ENCODE measurements around the gene C19orf18.
A peak's percentile ranks its signal among the peaks of the same experiment; 100 is the strongest.
"Not testable (repeated sequence)": the region's sequence is repeated elsewhere in the genome, so short reads cannot be mapped to it uniquely, and the experiment has no call there.

Gene C19orf18

DNA sequence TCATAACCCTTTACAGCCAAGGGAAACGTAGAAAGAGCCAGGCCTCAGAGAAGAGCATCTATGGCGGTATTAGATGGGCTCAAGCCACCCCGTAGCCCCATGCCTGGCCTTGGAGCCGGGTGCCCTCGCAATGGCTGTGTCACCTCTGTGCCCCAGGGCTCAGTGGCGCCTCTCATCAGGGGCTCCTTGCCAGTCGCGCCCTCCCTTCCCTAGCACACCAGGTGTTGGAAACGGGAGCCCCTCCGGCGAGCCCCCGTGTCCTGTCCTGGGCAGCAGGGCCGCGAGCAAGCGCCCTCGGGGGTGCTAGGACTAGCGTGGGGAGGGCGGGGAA, 27.3 kb downstream of the C19orf18 start:
- no peaks in the 10 kb centered on the region for H3K4me1 ChIP-seq (ENCODE audit: control insufficient read depth, insufficient read depth, low read length)
- peak overlapping the region; percentile 76 for H3K9ac ChIP-seq (ENCODE audit: low read depth, low read length)
- H3K4me3 ChIP-seq (ENCODE audit: low read depth, low read length): peak overlapping the region; percentile 96
- H3K9me3 ChIP-seq (ENCODE audit: control insufficient read depth, insufficient read depth, low read length): no peaks in the 10 kb centered on the region
- no peaks in the 10 kb centered on the region for H3K27me3 ChIP-seq (ENCODE audit: control insufficient read depth, insufficient read depth, low read length)
- peaks cover 14% of the 10 kb centered on the region for H3K36me3 ChIP-seq (ENCODE audit: control insufficient read depth, insufficient read depth, low read length)

DNA sequence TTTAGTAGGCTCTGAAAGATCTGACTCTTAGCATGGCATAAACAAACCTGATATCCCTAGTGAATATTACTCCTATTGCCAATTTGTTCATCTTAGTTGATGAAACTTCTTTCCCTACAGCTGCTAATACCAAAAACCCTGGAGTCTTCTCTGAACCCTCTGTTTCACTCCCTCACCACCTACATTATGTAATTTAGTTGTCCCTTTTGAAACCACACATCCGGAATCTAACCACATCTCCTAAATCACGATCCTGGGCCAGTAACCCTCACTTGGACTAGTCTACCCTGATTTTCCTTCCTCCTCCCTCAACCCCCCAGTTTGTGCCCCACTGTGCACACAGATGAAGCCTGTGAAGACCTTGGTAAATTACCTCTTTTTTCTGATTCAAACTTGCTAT, 28.0 kb downstream of the C19orf18 start:
- Histone ChIP-seq H3K9me3 (ENCODE audit: control insufficient read depth, insufficient read depth, low read length) (no peaks in the 10 kb centered on the region), H3K4me3 (ENCODE audit: low read depth, low read length) (peak overlapping the region; percentile 96), H3K4me1 (ENCODE audit: control insufficient read depth, insufficient read depth, low read length) (no peaks in the 10 kb centered on the region), H3K36me3 (ENCODE audit: control insufficient read depth, insufficient read depth, low read length) (peaks cover 20% of the 10 kb centered on the region), H3K27me3 (ENCODE audit: control insufficient read depth, insufficient read depth, low read length) (no peaks in the 10 kb centered on the region), H3K9ac (ENCODE audit: low read depth, low read length) (peak overlapping the region; percentile 76)

DNA sequence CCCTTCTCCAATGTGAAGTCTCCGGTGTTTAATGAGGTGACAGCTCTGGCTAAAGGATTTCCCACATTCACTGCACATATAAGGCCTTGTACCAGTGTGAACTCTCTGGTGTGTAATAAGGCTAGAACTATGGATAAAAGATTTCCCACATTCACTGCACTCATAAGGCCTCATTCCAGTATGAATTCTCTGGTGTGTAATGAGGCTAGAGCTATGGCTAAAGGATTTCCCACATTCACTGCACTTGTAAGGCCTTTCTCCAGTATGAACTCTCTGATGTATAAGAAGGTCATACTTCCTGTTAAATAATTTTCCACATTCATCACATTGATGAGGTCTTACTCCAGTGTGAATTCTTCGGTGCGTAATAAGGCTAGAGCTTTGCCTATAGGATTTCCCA, 32.7 kb downstream of the C19orf18 start:
- H3K27me3 ChIP-seq (ENCODE audit: control insufficient read depth, insufficient read depth, low read length): no peaks in the 10 kb centered on the region
- H3K4me1 ChIP-seq (ENCODE audit: control insufficient read depth, insufficient read depth, low read length): no peaks in the 10 kb centered on the region
- no peak overlapping the region for H3K4me3 ChIP-seq (ENCODE audit: low read depth, low read length)
- no peak overlapping the region for H3K9ac ChIP-seq (ENCODE audit: low read depth, low read length)
- peaks cover 21% of the 10 kb centered on the region for H3K36me3 ChIP-seq (ENCODE audit: control insufficient read depth, insufficient read depth, low read length)
- H3K9me3 ChIP-seq (ENCODE audit: control insufficient read depth, insufficient read depth, low read length): no peaks in the 10 kb centered on the region

DNA sequence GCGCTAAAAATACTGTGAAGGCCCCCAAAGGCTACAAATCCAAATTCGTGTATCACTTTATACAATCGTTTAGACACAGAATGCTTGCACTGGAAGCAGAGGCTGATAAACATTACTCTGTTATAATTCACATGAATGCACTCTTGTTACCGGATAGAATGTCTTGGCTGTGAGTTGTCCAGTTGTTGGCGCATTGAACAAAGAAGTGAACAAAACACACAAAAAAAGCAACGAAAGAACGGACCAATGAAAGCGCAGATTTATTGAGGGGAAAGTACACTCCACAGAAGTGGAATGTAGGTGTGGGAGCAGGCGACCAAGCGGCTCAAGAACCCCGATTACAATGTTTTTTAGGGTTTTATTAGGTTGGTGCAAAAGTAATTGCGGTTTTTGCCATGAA, 38.6 kb downstream of the C19orf18 start:
- Histone ChIP-seq H3K4me3 (ENCODE audit: low read depth, low read length) (peak overlapping the region; percentile 89), H3K9me3 (ENCODE audit: control insufficient read depth, insufficient read depth, low read length) (no peaks in the 10 kb centered on the region), H3K27me3 (ENCODE audit: control insufficient read depth, insufficient read depth, low read length) (no peaks in the 10 kb centered on the region), H3K9ac (ENCODE audit: low read depth, low read length) (no peak overlapping the region), H3K36me3 (ENCODE audit: control insufficient read depth, insufficient read depth, low read length) (peaks cover 16% of the 10 kb centered on the region), H3K4me1 (ENCODE audit: control insufficient read depth, insufficient read depth, low read length) (peaks cover 2% of the 10 kb centered on the region)

DNA sequence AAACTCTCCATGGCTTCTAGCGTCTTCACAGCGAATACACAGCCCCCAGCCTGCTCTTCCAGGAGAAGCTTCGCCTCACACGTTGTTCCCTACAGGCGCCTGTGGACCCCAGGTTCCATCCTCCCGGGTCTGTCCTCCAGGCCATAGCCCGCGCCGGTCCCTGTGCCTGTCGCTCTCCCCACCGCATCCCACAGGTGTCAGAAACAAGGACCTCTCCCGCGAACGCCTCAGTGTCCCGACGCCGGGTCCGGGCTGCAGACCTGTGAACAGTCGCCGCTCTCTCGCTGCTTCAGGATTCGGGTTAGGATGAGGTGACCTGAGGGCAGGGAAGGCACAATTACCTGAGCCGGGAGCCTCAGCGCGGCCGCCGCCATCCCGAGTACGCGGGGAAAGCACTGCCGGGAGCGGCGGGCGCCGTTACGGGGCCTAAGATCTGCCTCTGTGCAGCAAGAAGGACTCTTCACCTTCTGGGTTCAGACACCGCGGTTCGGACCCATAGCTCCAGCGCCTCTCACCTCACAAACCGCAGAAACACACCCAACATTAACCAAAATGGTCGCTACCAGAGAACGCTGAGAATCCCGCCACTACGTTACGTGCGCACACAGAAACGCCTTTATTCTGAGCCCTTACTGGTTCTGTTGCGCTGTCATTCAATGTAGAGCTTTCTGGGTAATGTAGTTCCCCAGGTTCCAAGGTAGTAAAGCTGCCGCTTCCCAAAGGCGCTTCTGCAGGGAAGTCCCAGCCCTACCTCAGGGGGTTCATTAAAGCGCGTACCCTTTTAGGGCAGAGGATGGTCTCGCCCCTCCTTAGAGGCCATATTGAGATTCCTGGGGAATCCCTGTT, 39.3 kb downstream of the C19orf18 start, which contains the start of gene ZNF418:
Gene ZNF418 (minus strand): TSS at position 583 of the 846 bp plus-strand sequence. CDS start 1,580 bp downstream, outside the sequence.
- Histone ChIP-seq H3K4me3 (ENCODE audit: low read depth, low read length) (peak within 1 kb of the TSS; percentile 89), H3K9ac (ENCODE audit: low read depth, low read length) (peak within 1 kb of the TSS; percentile 96), H3K9me3 (ENCODE audit: control insufficient read depth, insufficient read depth, low read length) (no peaks in the 10 kb centered on the region), H3K27me3 (ENCODE audit: control insufficient read depth, insufficient read depth, low read length) (no peaks in the 10 kb centered on the region), H3K4me1 (ENCODE audit: control insufficient read depth, insufficient read depth, low read length) (peaks cover 2% of the 10 kb centered on the region), H3K36me3 (ENCODE audit: control insufficient read depth, insufficient read depth, low read length) (peaks cover 21% of the 10 kb centered on the region)

DNA sequence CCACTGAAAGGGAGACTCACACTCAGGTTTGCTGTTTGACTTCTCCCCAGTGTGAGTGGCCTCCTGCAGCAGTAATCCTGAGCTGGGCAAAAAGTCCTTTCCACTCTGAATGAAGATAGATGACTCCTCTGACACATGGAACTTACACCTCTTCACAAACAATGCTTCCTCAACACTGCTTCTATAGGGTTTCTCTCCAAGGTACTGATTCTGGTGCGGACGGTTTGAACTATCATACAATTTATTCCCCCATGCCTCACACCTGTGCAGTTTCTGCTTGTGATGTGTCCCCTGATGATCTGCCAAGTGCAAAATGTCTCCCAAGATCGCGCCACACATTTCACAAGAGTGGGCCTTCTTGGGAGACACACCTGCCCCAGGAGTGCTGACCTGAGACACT, 46.7 kb downstream of the C19orf18 start:
- H3K9me3 ChIP-seq (ENCODE audit: control insufficient read depth, insufficient read depth, low read length): peaks cover 21% of the 10 kb centered on the region
- H3K36me3 ChIP-seq (ENCODE audit: control insufficient read depth, insufficient read depth, low read length): peaks cover 57% of the 10 kb centered on the region

DNA sequence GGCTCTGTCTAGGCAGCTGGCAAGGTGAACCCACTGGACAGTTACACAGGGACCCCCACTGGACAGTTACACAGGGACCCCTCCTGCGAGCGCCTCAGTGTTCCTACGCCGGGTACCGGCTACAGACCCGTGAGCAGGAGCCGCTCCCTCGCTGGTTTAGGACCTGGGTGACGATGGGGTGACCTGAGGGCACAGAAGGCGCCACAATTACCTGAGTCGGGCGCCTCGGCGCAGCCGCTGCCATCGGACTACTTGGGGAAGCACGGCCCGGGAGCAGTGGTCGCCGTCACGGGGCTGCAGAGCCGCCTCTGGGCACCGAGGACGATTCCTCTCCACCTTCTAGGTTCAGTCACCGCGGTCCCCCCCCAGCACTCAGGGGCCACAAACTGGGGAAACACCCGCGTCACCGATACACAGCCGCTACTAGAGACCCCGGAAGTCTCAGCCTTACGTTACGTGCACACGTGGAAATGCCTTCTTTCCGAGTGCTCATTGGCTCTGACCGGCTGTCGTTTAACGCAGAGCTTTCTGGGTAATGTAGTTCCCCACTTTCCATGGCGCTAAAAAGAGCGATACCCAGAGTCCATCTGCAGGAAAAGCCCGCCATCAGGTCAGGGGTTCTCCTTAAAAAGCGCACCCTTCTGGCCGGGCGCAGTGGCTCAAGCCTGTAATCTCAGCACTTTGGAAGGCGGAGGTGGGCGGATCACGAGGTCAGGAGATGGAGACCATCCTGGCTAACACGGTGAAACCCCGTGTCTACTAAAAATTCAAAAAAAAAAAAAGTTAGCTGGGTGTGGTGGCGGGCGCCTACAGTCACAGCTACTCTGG, 58.0 kb downstream of the C19orf18 start, which contains the start of gene ZNF417:
Gene ZNF417 (minus strand): TSS at position 425 of the 828 bp plus-strand sequence. CDS start 181 bp downstream, at position 244.
- not testable (repeated sequence) for H3K36me3 ChIP-seq (ENCODE audit: control insufficient read depth, insufficient read depth, low read length); H3K27me3 ChIP-seq (ENCODE audit: control insufficient read depth, insufficient read depth, low read length); H3K4me1 ChIP-seq (ENCODE audit: control insufficient read depth, insufficient read depth, low read length); H3K9me3 ChIP-seq (ENCODE audit: control insufficient read depth, insufficient read depth, low read length)
- Histone ChIP-seq H3K9ac (ENCODE audit: low read depth, low read length) (peak within 1 kb of the TSS; percentile 91), H3K4me3 (ENCODE audit: low read depth, low read length) (peak within 1 kb of the TSS; percentile 80)

More for the DNA sequence above, 46.7 kb downstream of the C19orf18 start:
- H3K4me3 ChIP-seq (ENCODE audit: low read depth, low read length): no peak overlapping the region
- H3K4me1 ChIP-seq (ENCODE audit: control insufficient read depth, insufficient read depth, low read length): no peaks in the 10 kb centered on the region
- H3K27me3 ChIP-seq (ENCODE audit: control insufficient read depth, insufficient read depth, low read length): no peaks in the 10 kb centered on the region
- H3K9ac ChIP-seq (ENCODE audit: low read depth, low read length): no peak overlapping the region

DNA sequence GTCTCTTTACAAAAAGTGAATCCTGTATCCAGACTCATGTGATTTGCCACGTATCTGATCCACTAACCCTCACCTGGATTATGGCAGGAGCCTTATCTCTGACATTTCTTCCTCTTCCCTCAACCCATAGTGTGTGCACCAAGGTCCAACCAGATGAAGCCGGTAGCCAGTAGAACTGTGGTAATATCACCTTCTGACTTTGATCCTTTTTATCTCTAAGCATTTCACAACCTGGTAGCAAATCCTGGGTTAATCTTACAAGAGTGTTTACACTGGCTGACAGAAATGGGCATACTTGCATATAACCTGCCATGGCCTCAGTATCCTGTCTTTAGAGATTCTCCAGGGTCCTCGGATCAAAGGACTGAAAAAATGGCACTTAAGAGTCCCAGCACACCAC, 59.8 kb downstream of the C19orf18 start:
- Histone ChIP-seq H3K27me3 (ENCODE audit: control insufficient read depth, insufficient read depth, low read length) (no peaks in the 10 kb centered on the region), H3K9me3 (ENCODE audit: control insufficient read depth, insufficient read depth, low read length) (no peaks in the 10 kb centered on the region), H3K36me3 (ENCODE audit: control insufficient read depth, insufficient read depth, low read length) (peaks cover 4% of the 10 kb centered on the region), H3K4me1 (ENCODE audit: control insufficient read depth, insufficient read depth, low read length) (peaks cover 2% of the 10 kb centered on the region), H3K4me3 (ENCODE audit: low read depth, low read length) (no peak overlapping the region), H3K9ac (ENCODE audit: low read depth, low read length) (no peak overlapping the region)
